ENCODE results near the gene TCEAL5.

Gene TCEAL5

GRCh38 chrX:103253608-103254007 is 22.9 kb downstream of the TCEAL5 start:
- TF ChIP-seq MAX (IDR thresholded peaks at IDR 0.05) (no peak), NFIC (IDR thresholded peaks at IDR 0.05) (no peak), TEAD4 (IDR thresholded peaks at IDR 0.05) (no peak), EGR1 (IDR thresholded peaks at IDR 0.05) (no peak), TCF12 (IDR thresholded peaks at IDR 0.05; ENCODE audit: low read depth) (no peak), RAD21 (IDR thresholded peaks at IDR 0.05; ENCODE audit: low read depth) (no peak), FOXM1 (IDR thresholded peaks at IDR 0.05; ENCODE audit: borderline replicate concordance, low read depth) (no peak), ZBTB7A (IDR thresholded peaks at IDR 0.05; ENCODE audit: low read depth) (no peak), REST (IDR thresholded peaks at IDR 0.05; ENCODE audit: low read depth) (no peak), CREB1 (IDR thresholded peaks at IDR 0.05; ENCODE audit: low read depth) (no peak), CEBPB (IDR thresholded peaks at IDR 0.05) (no peak), EP300 (IDR thresholded peaks at IDR 0.05; ENCODE audit: borderline replicate concordance) (no peak), YY1 (IDR thresholded peaks at IDR 0.05; ENCODE audit: low read depth) (no peak), TAF1 (IDR thresholded peaks at IDR 0.05; ENCODE audit: low read depth) (no peak)
- TF ChIP-seq, protein P1, sequence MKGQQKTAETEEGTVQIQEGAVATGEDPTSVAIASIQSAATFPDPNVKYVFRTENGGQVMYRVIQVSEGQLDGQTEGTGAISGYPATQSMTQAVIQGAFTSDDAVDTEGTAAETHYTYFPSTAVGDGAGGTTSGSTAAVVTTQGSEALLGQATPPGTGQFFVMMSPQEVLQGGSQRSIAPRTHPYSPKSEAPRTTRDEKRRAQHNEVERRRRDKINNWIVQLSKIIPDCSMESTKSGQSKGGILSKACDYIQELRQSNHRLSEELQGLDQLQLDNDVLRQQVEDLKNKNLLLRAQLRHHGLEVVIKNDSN (IDR thresholded peaks at IDR 0.05) = no peak

DNA sequence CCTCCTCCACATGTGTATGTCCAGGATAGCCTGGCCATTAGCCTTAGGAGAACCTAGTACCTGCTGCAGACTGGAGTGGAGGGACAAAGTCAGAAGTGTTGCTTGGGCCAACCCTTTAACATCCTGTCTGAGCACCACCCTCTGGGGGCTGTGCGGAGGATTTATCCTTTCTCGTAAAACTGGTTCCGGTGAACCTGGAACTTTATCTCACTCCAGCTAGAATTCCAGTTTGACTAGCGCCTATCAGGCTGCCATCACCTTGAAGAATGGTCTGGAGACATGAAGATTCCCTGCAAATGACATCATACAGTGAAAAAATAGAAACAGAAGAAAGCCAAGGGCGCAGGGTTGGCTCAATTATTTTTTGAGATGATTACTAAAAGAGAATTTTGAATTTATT is 25.6 kb downstream of the TCEAL5 start:
- no peak for TF ChIP-seq RAD21 (IDR thresholded peaks at IDR 0.05; ENCODE audit: low read depth)
- no peak for TF ChIP-seq CREB1 (IDR thresholded peaks at IDR 0.05; ENCODE audit: low read depth)
- no peak for TF ChIP-seq MAX (IDR thresholded peaks at IDR 0.05)
- TF ChIP-seq YY1 (IDR thresholded peaks at IDR 0.05; ENCODE audit: low read depth) = no peak
- TF ChIP-seq TCF12 (IDR thresholded peaks at IDR 0.05; ENCODE audit: low read depth) = no peak
- no peak for TF ChIP-seq ZBTB7A (IDR thresholded peaks at IDR 0.05; ENCODE audit: low read depth)
- TF ChIP-seq FOXM1 (IDR thresholded peaks at IDR 0.05; ENCODE audit: borderline replicate concordance, low read depth) = no peak
- no peak for TF ChIP-seq EGR1 (IDR thresholded peaks at IDR 0.05)
- TF ChIP-seq CEBPB (IDR thresholded peaks at IDR 0.05) = no peak
- no peak for TF ChIP-seq EP300 (IDR thresholded peaks at IDR 0.05; ENCODE audit: borderline replicate concordance)
- no peak for TF ChIP-seq REST (IDR thresholded peaks at IDR 0.05; ENCODE audit: low read depth)
- no peak for TF ChIP-seq NFIC (IDR thresholded peaks at IDR 0.05)
- no peak for TF ChIP-seq TEAD4 (IDR thresholded peaks at IDR 0.05)

GRCh38 chrX:103249805-103250204 is 26.7 kb downstream of the TCEAL5 start:
- TF ChIP-seq MAX (IDR thresholded peaks at IDR 0.05) (no peak), TCF12 (IDR thresholded peaks at IDR 0.05; ENCODE audit: low read depth) (no peak), CREB1 (IDR thresholded peaks at IDR 0.05; ENCODE audit: low read depth) (no peak), EGR1 (IDR thresholded peaks at IDR 0.05) (no peak), CEBPB (IDR thresholded peaks at IDR 0.05) (no peak), ZBTB7A (IDR thresholded peaks at IDR 0.05; ENCODE audit: low read depth) (no peak), YY1 (IDR thresholded peaks at IDR 0.05; ENCODE audit: low read depth) (no peak), TEAD4 (IDR thresholded peaks at IDR 0.05) (no peak), RAD21 (IDR thresholded peaks at IDR 0.05; ENCODE audit: low read depth) (no peak), REST (IDR thresholded peaks at IDR 0.05; ENCODE audit: low read depth) (no peak), TAF1 (IDR thresholded peaks at IDR 0.05; ENCODE audit: low read depth) (no peak), EP300 (IDR thresholded peaks at IDR 0.05; ENCODE audit: borderline replicate concordance) (no peak), FOXM1 (IDR thresholded peaks at IDR 0.05; ENCODE audit: borderline replicate concordance, low read depth) (no peak), NFIC (IDR thresholded peaks at IDR 0.05) (no peak)
- TF ChIP-seq, protein P1 (IDR thresholded peaks at IDR 0.05) = no peak

GRCh38 chrX:103248553-103248952 is 28.0 kb downstream of the TCEAL5 start:
- TF ChIP-seq REST (IDR thresholded peaks at IDR 0.05; ENCODE audit: low read depth) (no peak), ZBTB7A (IDR thresholded peaks at IDR 0.05; ENCODE audit: low read depth) (no peak), CEBPB (IDR thresholded peaks at IDR 0.05) (no peak), NFIC (IDR thresholded peaks at IDR 0.05) (no peak), TCF12 (IDR thresholded peaks at IDR 0.05; ENCODE audit: low read depth) (no peak), CREB1 (IDR thresholded peaks at IDR 0.05; ENCODE audit: low read depth) (no peak), RAD21 (IDR thresholded peaks at IDR 0.05; ENCODE audit: low read depth) (0 out of 2 replicates have a peak, but pooled peaks have one; percentile 11)

Measured in Ishikawa (cell line).